MCF 10A (cell line): Measurements from ENCODE around the gene NEIL3. TPM values are rescaled to one million over a fixed set of nuclear protein-coding genes. Genes with fewer than 3 reads are reported as not detected.

Experiments
- BruUV-seq: library from RNA; stranded (reverse); fragments of 400-500 nt; replicated peaks from 2 replicates; lab custom pipeline; 2021; lab: Mats Ljungman, UMichigan
- CTCF ChIA-PET: fragments of 300-600 bp; sonication (Branson Sonifier 250); formaldehyde crosslinking; extraction: SDS; loops from one replicate; lab custom pipeline; 2021; ENCODE audit warnings: antibody characterized with exemption, inconsistent platforms; lab: Yijun Ruan, JAX
- POLR2A ChIA-PET: fragments of 300-600, 350-650 bp; sonication (Branson Sonifier 250); formaldehyde crosslinking; extraction: SDS; loops from one replicate; lab custom pipeline; 2020; ENCODE audit warnings: antibody characterized with exemption, inconsistent platforms; lab: Yijun Ruan, JAX
- DNase-seq: peaks from one replicate; pipeline ENCODE4 v3.0.0-alpha.2; 2018; ENCODE audit not compliant: unreplicated experiment
- H3K27ac Mint-ChIP-seq: one replicate; pipeline ENCODE4 v1.8.0; 2022; ENCODE audit warnings: mild to moderate bottlenecking, low read depth, mixed read lengths; ENCODE audit not compliant: unreplicated experiment
- H3K27me3 Mint-ChIP-seq: one replicate; pipeline ENCODE4 v1.8.0; 2022; ENCODE audit warnings: mixed read lengths; ENCODE audit not compliant: insufficient read depth, unreplicated experiment
- H3K36me3 Mint-ChIP-seq: one replicate; pipeline ENCODE4 v1.8.0; 2022; ENCODE audit warnings: mild to moderate bottlenecking, moderate library complexity, mixed read lengths; ENCODE audit not compliant: insufficient read depth, unreplicated experiment
- H3K4me1 Mint-ChIP-seq: one replicate; pipeline ENCODE4 v1.8.0; 2022; ENCODE audit warnings: mixed read lengths; ENCODE audit not compliant: insufficient read depth, unreplicated experiment
- H3K4me3 Mint-ChIP-seq: one replicate; pipeline ENCODE4 v1.8.0; 2022; ENCODE audit warnings: mild to moderate bottlenecking, moderate library complexity, mixed read lengths; ENCODE audit not compliant: unreplicated experiment
- H3K9me3 Mint-ChIP-seq: one replicate; pipeline ENCODE4 v1.8.0; 2022; ENCODE audit warnings: mixed read lengths; ENCODE audit not compliant: unreplicated experiment
- intact Hi-C: fragments of 100-400 bp; cut with micrococcal nuclease; formaldehyde crosslinking; loops from 2 replicates; pipeline ENCODE4 v1.14.1; 2022
- total RNA-seq: library from RNA; stranded (reverse); gene quantifications from 2 replicates; pipeline ENCODE4 v1.2.3, GENCODE V29; 2022
- TF ChIP-seq, protein P1 (sequence below): fragments of 200-600 bp; IDR thresholded peaks from one replicate; pipeline ENCODE4 v1.8.0; 2022; ENCODE audit warnings: antibody characterized with exemption, mild to moderate bottlenecking; ENCODE audit not compliant: unreplicated experiment

NEIL3 gene
- total RNA-seq, 1 experiment from 2014 or later, result 5.8 TPM

DNA sequence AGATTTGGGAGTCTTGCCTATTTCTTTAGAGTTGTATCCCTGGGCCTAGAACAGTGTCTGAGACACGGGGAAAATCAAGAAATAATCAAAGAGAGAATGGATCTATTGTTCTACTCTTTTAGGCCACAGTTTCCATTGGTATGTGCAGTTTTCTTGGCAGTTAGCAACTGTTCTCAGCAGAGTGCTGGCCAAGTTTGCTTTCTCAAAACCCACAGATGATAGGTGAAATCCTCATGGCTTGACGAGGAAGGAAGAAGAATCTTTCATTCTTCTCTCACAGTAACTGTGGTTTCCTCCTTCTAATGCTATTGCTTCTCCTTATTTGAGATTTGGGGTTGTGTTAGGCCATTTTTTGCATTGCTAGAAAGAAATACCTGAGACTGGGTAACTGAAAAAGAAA, 90.4 kb downstream of the NEIL3 start:
- no peak for DNase-seq
- H3K27me3 Mint-ChIP-seq, result no peaks in the 10 kb centered on the region
- H3K36me3 Mint-ChIP-seq, result no peaks in the 10 kb centered on the region
- intact Hi-C loops, result no loop called here
- ChIA-PET POLR2A (interaction anchor here (0.7 kb wide), 1 partner anchor 972 kb away, joined by 3 read pairs; no protein-coding TSS in a partner anchor), CTCF (no interaction called here)
- no TSS peak for BruUV-seq
- TF ChIP-seq, protein P1, sequence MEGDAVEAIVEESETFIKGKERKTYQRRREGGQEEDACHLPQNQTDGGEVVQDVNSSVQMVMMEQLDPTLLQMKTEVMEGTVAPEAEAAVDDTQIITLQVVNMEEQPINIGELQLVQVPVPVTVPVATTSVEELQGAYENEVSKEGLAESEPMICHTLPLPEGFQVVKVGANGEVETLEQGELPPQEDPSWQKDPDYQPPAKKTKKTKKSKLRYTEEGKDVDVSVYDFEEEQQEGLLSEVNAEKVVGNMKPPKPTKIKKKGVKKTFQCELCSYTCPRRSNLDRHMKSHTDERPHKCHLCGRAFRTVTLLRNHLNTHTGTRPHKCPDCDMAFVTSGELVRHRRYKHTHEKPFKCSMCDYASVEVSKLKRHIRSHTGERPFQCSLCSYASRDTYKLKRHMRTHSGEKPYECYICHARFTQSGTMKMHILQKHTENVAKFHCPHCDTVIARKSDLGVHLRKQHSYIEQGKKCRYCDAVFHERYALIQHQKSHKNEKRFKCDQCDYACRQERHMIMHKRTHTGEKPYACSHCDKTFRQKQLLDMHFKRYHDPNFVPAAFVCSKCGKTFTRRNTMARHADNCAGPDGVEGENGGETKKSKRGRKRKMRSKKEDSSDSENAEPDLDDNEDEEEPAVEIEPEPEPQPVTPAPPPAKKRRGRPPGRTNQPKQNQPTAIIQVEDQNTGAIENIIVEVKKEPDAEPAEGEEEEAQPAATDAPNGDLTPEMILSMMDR, result no peak
- H3K4me3 Mint-ChIP-seq, result no peak overlapping the region
- H3K27ac Mint-ChIP-seq, result no peak overlapping the region
- no peaks in the 10 kb centered on the region for H3K4me1 Mint-ChIP-seq
- H3K9me3 Mint-ChIP-seq, result no peaks in the 10 kb centered on the region

DNA sequence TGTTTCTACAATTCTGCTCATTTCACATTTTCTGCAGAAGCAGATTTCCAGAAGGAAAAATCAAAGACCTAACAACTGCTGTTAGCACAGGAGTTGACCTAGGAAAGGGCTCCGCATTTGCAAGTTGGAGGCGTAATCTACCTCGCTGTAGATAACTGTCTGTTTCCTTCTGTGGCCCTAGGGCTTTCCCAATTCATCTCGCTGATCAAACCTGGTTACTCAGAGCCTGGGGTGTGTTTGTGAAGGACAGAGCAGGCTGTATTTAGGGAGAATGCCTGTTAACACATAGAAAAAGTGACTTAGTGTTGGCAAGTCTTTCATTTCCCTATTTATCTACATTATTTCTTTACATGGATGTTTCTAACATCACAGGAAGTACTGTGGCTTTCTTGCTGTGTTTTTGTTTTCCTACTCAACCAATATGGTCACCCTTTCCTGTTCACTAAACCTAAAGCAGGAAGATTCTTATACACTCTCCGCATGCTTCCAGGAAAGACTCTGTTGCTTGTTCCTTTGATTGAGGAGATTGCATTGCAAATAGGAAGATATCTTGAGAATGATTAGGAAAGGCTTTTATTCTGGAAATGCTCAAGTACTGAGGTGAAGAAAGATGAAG, 92.1 kb downstream of the NEIL3 start:
- Mint-ChIP-seq H3K4me3 (no peak overlapping the region), H3K27ac (no peak overlapping the region), H3K27me3 (no peaks in the 10 kb centered on the region), H3K36me3 (no peaks in the 10 kb centered on the region), H3K9me3 (no peaks in the 10 kb centered on the region), H3K4me1 (no peaks in the 10 kb centered on the region)
- ChIA-PET CTCF (no interaction called here), POLR2A (no interaction called here)
- no peak for DNase-seq
- TF ChIP-seq, protein P1, result no peak
- no TSS peak for BruUV-seq
- intact Hi-C loops, result no loop called here

DNA sequence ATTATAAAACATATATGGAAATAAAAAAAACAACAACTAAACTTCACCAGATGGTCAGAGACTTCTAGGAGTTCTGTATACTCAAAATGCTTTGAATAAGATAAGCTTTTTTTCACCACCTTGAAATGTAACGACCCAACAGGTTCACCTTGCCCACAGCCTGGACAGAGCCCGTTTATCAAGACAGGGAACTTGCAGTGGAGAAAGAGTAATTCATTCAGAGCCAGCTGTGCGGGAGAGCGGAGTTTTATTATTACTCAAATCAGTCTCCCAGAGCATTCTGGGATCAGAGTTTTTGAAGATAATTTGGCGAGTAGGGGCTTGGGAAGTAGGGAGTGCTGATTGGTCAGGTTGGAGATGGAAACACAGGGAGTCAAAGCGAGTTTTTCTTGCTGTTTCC, 94.1 kb downstream of the NEIL3 start:
- Mint-ChIP-seq H3K27ac (no peak overlapping the region), H3K4me3 (no peak overlapping the region), H3K4me1 (no peaks in the 10 kb centered on the region), H3K36me3 (no peaks in the 10 kb centered on the region), H3K9me3 (no peaks in the 10 kb centered on the region), H3K27me3 (no peaks in the 10 kb centered on the region)
- ChIA-PET CTCF (interaction anchor here (1.4 kb wide), 1 partner anchor 10 kb away, joined by 7 read pairs; no protein-coding TSS in a partner anchor), POLR2A (interaction anchor here (0.6 to 1.6 kb wide), 2 partner anchors 39 to 355 kb away, joined by 3 read pairs; partner anchors contain the start of gene AGA)
- TF ChIP-seq, protein P1, result no peak
- intact Hi-C loops, result no loop called here
- BruUV-seq, result no TSS peak
- DNase-seq, result no peak

DNA sequence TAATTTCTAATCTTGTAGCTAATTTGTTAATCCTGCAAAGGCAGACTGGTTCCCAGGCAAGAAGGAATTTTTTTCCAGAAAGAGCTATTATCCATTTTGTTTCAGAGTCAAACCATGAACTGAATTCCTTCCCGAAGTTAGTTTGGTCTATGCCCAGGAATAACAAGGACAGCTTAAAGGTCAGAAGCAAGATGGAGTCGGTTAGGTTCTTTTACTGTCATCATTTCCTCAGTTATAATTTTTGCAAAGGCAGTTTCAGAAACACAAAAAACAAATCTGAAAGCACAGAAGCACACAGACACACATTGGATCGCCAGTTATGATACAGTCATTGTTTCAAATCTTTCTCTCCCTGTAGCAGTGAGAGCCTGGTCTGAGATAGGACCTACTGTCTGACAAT, 94.7 kb downstream of the NEIL3 start:
- Mint-ChIP-seq H3K4me3 (no peak overlapping the region), H3K27me3 (no peaks in the 10 kb centered on the region), H3K27ac (no peak overlapping the region), H3K9me3 (no peaks in the 10 kb centered on the region), H3K36me3 (no peaks in the 10 kb centered on the region), H3K4me1 (no peaks in the 10 kb centered on the region)
- intact Hi-C loops, result no loop called here
- ChIA-PET POLR2A (interaction anchor here (1.6 kb wide), 1 partner anchor 38 kb away, joined by 3 read pairs; the partner anchor contains the start of gene AGA), CTCF (no interaction called here)
- TF ChIP-seq, protein P1, result no peak
- no peak for DNase-seq
- no TSS peak for BruUV-seq
